KOPT-K1 (cell line): Measurements from ENCODE around the gene UBQLN4.
"Not testable (repeated sequence)": the region's sequence is repeated elsewhere in the genome, so short reads cannot be mapped to it uniquely, and the experiment has no call there.

Experiments used
- H3K27ac ChIP-seq: fragments of 200-600 bp; sonication (generic); 2 replicates; pipeline ENCODE4 v1.5.1; 2016; ENCODE audit warnings: antibody characterized with exemption, mild to moderate bottlenecking, low read depth, low read length; ENCODE audit not compliant: poor library complexity, severe bottlenecking
- H3K36me3 ChIP-seq: fragments of 200-600 bp; sonication (generic); 2 replicates; pipeline ENCODE4 v1.5.1; 2017; ENCODE audit warnings: antibody characterized with exemption, mild to moderate bottlenecking, low read length, moderate library complexity; ENCODE audit not compliant: insufficient read depth
- H3K9me3 ChIP-seq: fragments of 200-600 bp; sonication (generic); 2 replicates; pipeline ENCODE4 v1.5.1; 2017; ENCODE audit warnings: antibody characterized with exemption, low read length, mild to moderate bottlenecking; ENCODE audit not compliant: insufficient read depth, poor library complexity, severe bottlenecking

The UBQLN4 gene

GRCh38 chr1:156073740-156074139, 20.1 kb upstream of the UBQLN4 start:
- Histone ChIP-seq H3K27ac (no peak overlapping the region), H3K9me3 (no peaks in the 10 kb centered on the region), H3K36me3 (peaks cover 6% of the 10 kb centered on the region; the same call in 1 of the 2 replicates)

GRCh38 chr1:156073110-156073687, 19.6 kb upstream of the UBQLN4 start:
- H3K27ac ChIP-seq: no peak overlapping the region
- H3K9me3 ChIP-seq: no peaks in the 10 kb centered on the region
- peaks cover 6% of the 10 kb centered on the region; the same call in 1 of the 2 replicates for H3K36me3 ChIP-seq

GRCh38 chr1:156072251-156072650, 18.7 kb upstream of the UBQLN4 start:
- Histone ChIP-seq H3K36me3 (peaks cover 6% of the 10 kb centered on the region; the same call in 1 of the 2 replicates), H3K27ac (no peak overlapping the region), H3K9me3 (no peaks in the 10 kb centered on the region)

DNA sequence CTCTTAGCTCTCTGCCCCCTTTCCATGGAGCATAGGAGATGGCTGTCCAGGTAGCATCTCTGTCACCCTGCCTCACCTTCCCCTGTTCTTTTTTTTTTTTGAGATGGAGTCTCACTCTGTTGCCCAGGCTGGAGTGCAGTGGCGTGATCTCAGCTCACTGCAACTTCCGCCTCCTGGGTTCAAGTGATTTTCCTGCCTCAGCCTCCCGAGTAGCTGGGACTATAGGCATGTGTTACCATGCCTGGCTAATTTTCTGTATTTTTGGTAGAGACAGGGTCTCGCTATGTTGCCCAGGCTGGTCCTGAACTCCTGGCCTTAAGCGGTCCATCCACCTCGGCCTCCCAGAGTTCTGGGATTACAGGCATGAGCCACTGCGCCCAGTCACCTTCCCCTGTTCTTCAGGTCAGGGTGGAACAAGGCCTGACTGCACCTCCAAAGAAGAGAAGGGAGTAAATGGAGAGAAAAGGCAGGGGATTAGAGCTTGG, 17.8 kb upstream of the UBQLN4 start:
- not testable (repeated sequence) for H3K27ac ChIP-seq, H3K9me3 ChIP-seq, H3K36me3 ChIP-seq

- Histone ChIP-seq H3K36me3 (no peaks in the 10 kb centered on the region), H3K9me3 (no peaks in the 10 kb centered on the region), H3K27ac (no peak overlapping the region)
Measured at GRCh38 chr1:156070548-156070947, 16.9 kb upstream of the UBQLN4 start.

DNA sequence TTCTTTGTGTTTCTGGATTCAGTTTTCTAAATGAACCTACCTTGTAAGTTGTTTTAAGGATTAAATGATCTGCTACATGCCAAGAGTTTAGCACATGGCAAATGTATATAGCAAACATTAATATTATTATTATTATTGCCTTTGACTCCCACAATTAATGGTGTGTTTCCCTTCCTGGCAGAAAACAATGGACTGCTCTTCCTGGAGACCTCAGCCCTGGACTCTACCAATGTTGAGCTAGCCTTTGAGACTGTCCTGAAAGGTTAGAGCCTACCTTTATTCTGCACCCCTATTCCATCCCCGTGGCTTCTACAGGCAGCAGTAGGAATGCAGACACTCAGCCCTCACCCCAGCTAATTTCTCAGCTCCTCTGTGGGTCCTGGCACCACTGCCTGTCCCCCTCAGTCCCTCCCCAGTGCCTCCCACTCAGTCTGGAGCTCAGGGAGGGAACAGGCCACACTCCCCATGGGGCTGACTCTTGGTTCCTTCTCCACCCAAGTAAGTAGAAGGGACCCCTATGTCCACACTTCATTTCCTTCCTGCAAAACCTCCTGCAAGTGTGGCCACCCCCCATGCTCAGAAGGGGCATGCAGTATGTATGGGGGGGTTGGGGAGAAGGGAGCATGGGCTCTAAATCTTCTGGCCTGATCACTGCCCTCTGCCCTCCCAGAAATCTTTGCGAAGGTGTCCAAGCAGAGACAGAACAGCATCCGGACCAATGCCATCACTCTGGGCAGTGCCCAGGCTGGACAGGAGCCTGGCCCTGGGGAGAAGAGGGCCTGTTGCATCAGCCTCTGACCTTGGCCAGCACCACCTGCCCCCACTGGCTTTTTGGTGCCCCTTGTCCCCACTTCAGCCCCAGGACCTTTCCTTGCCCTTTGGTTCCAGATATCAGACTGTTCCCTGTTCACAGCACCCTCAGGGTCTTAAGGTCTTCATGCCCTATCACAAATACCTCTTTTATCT, 16.2 kb upstream of the UBQLN4 start:
- Histone ChIP-seq H3K27ac (no peak overlapping the region), H3K9me3 (no peaks in the 10 kb centered on the region), H3K36me3 (no peaks in the 10 kb centered on the region)

GRCh38 chr1:156067262-156067661, 13.7 kb upstream of the UBQLN4 start:
- H3K9me3 ChIP-seq: no peaks in the 10 kb centered on the region
- no peaks in the 10 kb centered on the region for H3K36me3 ChIP-seq
- no peak overlapping the region for H3K27ac ChIP-seq

DNA sequence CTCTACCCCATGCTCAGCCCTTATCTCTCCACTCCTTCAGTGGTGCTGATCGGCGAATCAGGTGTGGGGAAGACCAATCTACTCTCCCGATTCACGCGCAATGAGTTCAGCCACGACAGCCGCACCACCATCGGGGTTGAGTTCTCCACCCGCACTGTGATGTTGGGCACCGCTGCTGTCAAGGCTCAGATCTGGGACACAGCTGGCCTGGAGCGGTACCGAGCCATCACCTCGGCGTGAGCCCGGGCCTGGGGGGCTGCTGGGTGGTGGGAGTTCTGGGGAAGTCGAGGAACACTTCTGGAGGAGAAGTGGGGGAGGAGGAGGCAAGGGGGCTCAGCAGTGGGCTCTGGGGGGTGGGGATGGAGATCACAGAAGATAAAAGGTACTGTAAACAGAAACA, 12.3 kb upstream of the UBQLN4 start:
- H3K27ac ChIP-seq: no peak overlapping the region
- no peaks in the 10 kb centered on the region for H3K9me3 ChIP-seq
- H3K36me3 ChIP-seq: no peaks in the 10 kb centered on the region

DNA sequence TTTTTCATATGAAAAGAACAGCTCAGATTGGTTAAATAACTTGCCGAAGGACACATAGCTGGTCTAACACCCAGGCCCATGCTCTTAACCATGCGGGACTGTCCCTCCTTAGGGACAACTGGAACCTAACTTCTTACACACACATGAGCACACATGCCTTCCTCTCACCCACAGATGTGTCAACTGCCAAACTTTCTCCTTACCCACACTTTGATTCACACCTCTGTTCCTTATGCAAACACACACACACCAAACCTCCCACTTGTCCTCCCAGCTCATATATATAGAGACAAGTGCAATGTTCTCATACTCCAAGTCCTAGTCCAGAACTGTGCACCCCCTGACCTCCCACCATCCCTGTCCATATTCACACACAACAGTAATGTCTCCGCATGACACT, 11.6 kb upstream of the UBQLN4 start:
- no peaks in the 10 kb centered on the region for H3K9me3 ChIP-seq
- no peak overlapping the region for H3K27ac ChIP-seq
- H3K36me3 ChIP-seq: no peaks in the 10 kb centered on the region

- Histone ChIP-seq H3K27ac (no peak overlapping the region), H3K9me3 (no peaks in the 10 kb centered on the region), H3K36me3 (no peaks in the 10 kb centered on the region)
Measured at GRCh38 chr1:156064615-156065014, 11.0 kb upstream of the UBQLN4 start.

DNA sequence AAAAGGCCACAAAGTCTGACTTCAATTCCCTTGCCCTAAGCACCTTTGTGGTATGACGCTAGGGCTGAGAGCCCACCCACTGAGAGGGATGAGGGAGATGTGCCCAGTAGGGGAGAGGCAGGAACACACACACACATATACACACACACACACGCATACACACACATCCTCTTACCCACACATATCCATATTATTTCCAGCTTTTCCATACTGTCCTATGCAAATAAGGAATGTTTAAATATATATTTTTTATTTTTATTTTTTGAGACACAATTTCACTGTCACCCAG, 10.3 kb upstream of the UBQLN4 start:
- Histone ChIP-seq H3K9me3 (no peaks in the 10 kb centered on the region), H3K27ac (no peak overlapping the region), H3K36me3 (no peaks in the 10 kb centered on the region)

DNA sequence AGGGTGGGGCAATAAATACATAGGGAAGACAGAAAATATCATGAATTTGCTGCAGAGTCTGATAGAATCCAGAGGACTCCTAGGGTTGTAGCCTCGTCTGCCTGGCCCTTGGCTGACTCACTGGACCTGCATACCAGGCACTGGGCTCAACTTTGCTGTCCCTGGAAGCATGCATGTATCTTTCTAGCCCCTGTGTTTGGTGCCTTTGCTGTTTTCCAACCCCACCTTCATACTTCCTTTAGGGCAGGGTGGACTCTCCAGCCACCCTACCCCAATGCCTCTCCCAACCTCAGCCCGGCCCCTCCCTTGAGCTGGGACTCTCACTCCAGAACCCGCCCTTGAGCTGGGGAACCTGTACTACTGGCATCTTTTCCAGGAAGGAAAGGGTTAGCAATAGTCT, 8.6 kb upstream of the UBQLN4 start:
- H3K27ac ChIP-seq: no peak overlapping the region
- no peaks in the 10 kb centered on the region for H3K9me3 ChIP-seq
- H3K36me3 ChIP-seq: peaks cover 14% of the 10 kb centered on the region; the same call in 1 of the 2 replicates

GRCh38 chr1:156060937-156061636, 7.5 kb upstream of the UBQLN4 start, which contains the start of gene RAB25:
Gene RAB25, plus strand, starts transcription at chr1:156061160. Its CDS starts 241 bp downstream, at chr1:156061401.
- no peaks in the 10 kb centered on the region for H3K9me3 ChIP-seq
- H3K36me3 ChIP-seq: peaks cover 14% of the 10 kb centered on the region; the same call in 1 of the 2 replicates
- H3K27ac ChIP-seq: no peak within 1 kb of the TSS

- Histone ChIP-seq H3K9me3 (no peaks in the 10 kb centered on the region), H3K36me3 (peaks cover 18% of the 10 kb centered on the region; the same call in 1 of the 2 replicates), H3K27ac (no peak overlapping the region)
Measured at GRCh38 chr1:156056326-156056849, 2.8 kb upstream of the UBQLN4 start.
